Measurements from ENCODE around the gene FUOM.
"Not testable (repeated sequence)": the region's sequence is repeated elsewhere in the genome, so short reads cannot be mapped to it uniquely, and the experiment has no call there.

Gene FUOM

GRCh38 chr10:133370030-133370786, 12.4 kb upstream of the FUOM start:
- no peak for DNase-seq (ENCODE audit: low read depth in 2 of 3, low spot score in 2 of 3)

- DNase-seq (ENCODE audit: low read depth in 2 of 3, low spot score in 2 of 3), result no peak
Observed at GRCh38 chr10:133368153-133368552, 10.3 kb upstream of the FUOM start.

- not testable (repeated sequence) for DNase-seq (ENCODE audit: low read depth in 2 of 3, low spot score in 2 of 3)
Observed at GRCh38 chr10:133367461-133367860, 9.6 kb upstream of the FUOM start.

GRCh38 chr10:133366751-133367150, 8.9 kb upstream of the FUOM start:
- DNase-seq (ENCODE audit: low read depth in 2 of 3, low spot score in 2 of 3), result no peak

GRCh38 chr10:133366130-133366478, 8.3 kb upstream of the FUOM start:
- DNase-seq (ENCODE audit: low read depth in 2 of 3, low spot score in 2 of 3), result no peak

GRCh38 chr10:133365461-133366129, 7.8 kb upstream of the FUOM start:
- no peak for DNase-seq (ENCODE audit: low read depth in 2 of 3, low spot score in 2 of 3)

GRCh38 chr10:133364645-133365431, 7.0 kb upstream of the FUOM start:
- DNase-seq (ENCODE audit: low read depth in 2 of 3, low spot score in 2 of 3), result no peak

- no peak for DNase-seq (ENCODE audit: low read depth in 2 of 3, low spot score in 2 of 3)
Observed at GRCh38 chr10:133362846-133363245, 5.0 kb upstream of the FUOM start.

- no peak for DNase-seq (ENCODE audit: low read depth in 2 of 3, low spot score in 2 of 3)
Observed at GRCh38 chr10:133361773-133362441, 4.1 kb upstream of the FUOM start.

- DNase-seq (ENCODE audit: low read depth in 2 of 3, low spot score in 2 of 3), result no peak
Observed at GRCh38 chr10:133361227-133361626, 3.4 kb upstream of the FUOM start.

- no peak for DNase-seq (ENCODE audit: low read depth in 2 of 3, low spot score in 2 of 3)
Observed at GRCh38 chr10:133359972-133360610, 2.3 kb upstream of the FUOM start.

GRCh38 chr10:133359554-133359971, 1.7 kb upstream of the FUOM start:
- DNase-seq (ENCODE audit: low read depth in 2 of 3, low spot score in 2 of 3), result no peak

GRCh38 chr10:133358925-133359310, 1.1 kb upstream of the FUOM start:
- DNase-seq (ENCODE audit: low read depth in 2 of 3, low spot score in 2 of 3), result no peak

GRCh38 chr10:133358162-133358924, 524 bp upstream of the FUOM start:
- DNase-seq (ENCODE audit: low read depth in 2 of 3, low spot score in 2 of 3), result no peak

- DNase-seq (ENCODE audit: low read depth in 2 of 3, low spot score in 2 of 3), result no peak
Observed at GRCh38 chr10:133356549-133357284, 1.1 kb downstream of the FUOM start.

GRCh38 chr10:133355991-133356390, 1.8 kb downstream of the FUOM start:
- no peak for DNase-seq (ENCODE audit: low read depth in 2 of 3, low spot score in 2 of 3)

GRCh38 chr10:133355266-133355665, 2.6 kb downstream of the FUOM start:
- no peak for DNase-seq (ENCODE audit: low read depth in 2 of 3, low spot score in 2 of 3)

GRCh38 chr10:133354672-133355240, 3.1 kb downstream of the FUOM start:
- DNase-seq (ENCODE audit: low read depth in 2 of 3, low spot score in 2 of 3), result no peak

GRCh38 chr10:133353988-133354605, 3.7 kb downstream of the FUOM start:
- DNase-seq (ENCODE audit: low read depth in 2 of 3, low spot score in 2 of 3), result no peak
